HAP-1 (cell line): ENCODE data around the gene SLC48A1.

Experiments
- DNase-seq, 2 experiments: peaks; one replicate each; pipeline ENCODE4 v3.0.0-alpha.2; 2016 to 2020; ENCODE audit warnings: low spot score in 2 of 2
- H3K27me3 ChIP-seq: fragments of 250-450 bp; sonication (Bioruptor Pico); 2 replicates; pipeline ENCODE4 v1.5.1; 2020; ENCODE audit warnings: low read depth, mild to moderate bottlenecking, moderate library complexity
- H3K36me3 ChIP-seq: fragments of 250-450 bp; sonication (Bioruptor Pico); replicated peaks from 2 replicates; pipeline ENCODE4 v1.5.1; 2020; ENCODE audit warnings: mild to moderate bottlenecking
- H3K4me1 ChIP-seq: fragments of 250-450 bp; sonication (Bioruptor Pico); 2 replicates; pipeline ENCODE4 v1.5.1; 2020; ENCODE audit warnings: mild to moderate bottlenecking
- H3K4me3 ChIP-seq: fragments of 250-450 bp; sonication (Bioruptor Pico); 2 replicates; pipeline ENCODE4 v1.5.1; 2020; ENCODE audit warnings: mild to moderate bottlenecking, moderate library complexity
- H3K9me3 ChIP-seq: fragments of 250-450 bp; sonication (Bioruptor Pico); 2 replicates; pipeline ENCODE4 v1.5.1; 2020; ENCODE audit warnings: mild to moderate bottlenecking, moderate library complexity
- in situ Hi-C: fragments of 300-500 bp; cut with MboI; formaldehyde crosslinking; loops from 3 replicates; pipeline ENCODE4 v1.14.3; 2020; ENCODE audit warnings: low sequenced_read_pairs, inconsistent platforms, mixed read lengths

Gene SLC48A1

GRCh38 chr12:47747596-47748506 lies 25.2 kb upstream of the SLC48A1 start:
- in situ Hi-C loops, result no loop called here
- no peak for DNase-seq
- H3K4me1 ChIP-seq, result no peaks in the 10 kb centered on the region
- H3K27me3 ChIP-seq, result no peaks in the 10 kb centered on the region; the same call in 1 of the 2 replicates
- H3K9me3 ChIP-seq, result no peaks in the 10 kb centered on the region
- H3K36me3 ChIP-seq, result no peaks in the 10 kb centered on the region
- no peak overlapping the region for H3K4me3 ChIP-seq

GRCh38 chr12:47748507-47748828 lies 24.6 kb upstream of the SLC48A1 start:
- Histone ChIP-seq H3K27me3 (no peaks in the 10 kb centered on the region), H3K4me1 (no peaks in the 10 kb centered on the region)

GRCh38 chr12:47748899-47749298 lies 24.1 kb upstream of the SLC48A1 start:
- no peaks in the 10 kb centered on the region for H3K4me1 ChIP-seq
- in situ Hi-C loops, result no loop called here
- H3K36me3 ChIP-seq, result no peaks in the 10 kb centered on the region
- no peak overlapping the region for H3K4me3 ChIP-seq
- H3K27me3 ChIP-seq, result no peaks in the 10 kb centered on the region
- DNase-seq, result no peak
- H3K9me3 ChIP-seq, result no peaks in the 10 kb centered on the region

More at GRCh38 chr12:47748507-47748828, 24.6 kb upstream of the SLC48A1 start:
- Histone ChIP-seq H3K4me3 (no peak overlapping the region), H3K9me3 (no peaks in the 10 kb centered on the region), H3K36me3 (no peaks in the 10 kb centered on the region)
- in situ Hi-C loops, result no loop called here
- DNase-seq, result no peak

- H3K4me1 ChIP-seq, result no peaks in the 10 kb centered on the region
- H3K27me3 ChIP-seq, result no peaks in the 10 kb centered on the region
- H3K9me3 ChIP-seq, result no peaks in the 10 kb centered on the region
- H3K4me3 ChIP-seq, result no peak overlapping the region
- H3K36me3 ChIP-seq, result no peaks in the 10 kb centered on the region
- in situ Hi-C loops, result no loop called here
- DNase-seq, result no peak
Observed at GRCh38 chr12:47750229-47750798, 22.7 kb upstream of the SLC48A1 start.

GRCh38 chr12:47750916-47751470 lies 22.0 kb upstream of the SLC48A1 start:
- no peak for DNase-seq
- no peak overlapping the region for H3K4me3 ChIP-seq
- no peaks in the 10 kb centered on the region for H3K27me3 ChIP-seq
- no peaks in the 10 kb centered on the region for H3K36me3 ChIP-seq
- no peaks in the 10 kb centered on the region for H3K9me3 ChIP-seq
- no peaks in the 10 kb centered on the region for H3K4me1 ChIP-seq
- in situ Hi-C loops, result no loop called here

- H3K27me3 ChIP-seq, result no peaks in the 10 kb centered on the region
- H3K4me3 ChIP-seq, result no peak overlapping the region
- H3K9me3 ChIP-seq, result no peaks in the 10 kb centered on the region
- DNase-seq, result no peak
- H3K36me3 ChIP-seq, result no peaks in the 10 kb centered on the region
- no peaks in the 10 kb centered on the region for H3K4me1 ChIP-seq
- in situ Hi-C loops, result no loop called here
Observed at GRCh38 chr12:47751561-47751960, 21.5 kb upstream of the SLC48A1 start.

GRCh38 chr12:47752121-47752520 lies 20.9 kb upstream of the SLC48A1 start:
- DNase-seq, result no peak
- Histone ChIP-seq H3K9me3 (no peaks in the 10 kb centered on the region), H3K36me3 (no peaks in the 10 kb centered on the region), H3K27me3 (no peaks in the 10 kb centered on the region), H3K4me1 (no peaks in the 10 kb centered on the region), H3K4me3 (no peak overlapping the region)
- in situ Hi-C loops, result no loop called here

GRCh38 chr12:47752552-47752951 lies 20.5 kb upstream of the SLC48A1 start:
- H3K4me3 ChIP-seq, result no peak overlapping the region
- DNase-seq, result no peak
- no peaks in the 10 kb centered on the region for H3K9me3 ChIP-seq
- no peaks in the 10 kb centered on the region for H3K27me3 ChIP-seq
- H3K36me3 ChIP-seq, result no peaks in the 10 kb centered on the region
- in situ Hi-C loops, result no loop called here
- H3K4me1 ChIP-seq, result no peaks in the 10 kb centered on the region

- Histone ChIP-seq H3K27me3 (no peaks in the 10 kb centered on the region), H3K4me1 (no peaks in the 10 kb centered on the region), H3K4me3 (no peak overlapping the region), H3K9me3 (no peaks in the 10 kb centered on the region), H3K36me3 (no peaks in the 10 kb centered on the region)
- no peak for DNase-seq
- in situ Hi-C loops, result no loop called here
Observed at GRCh38 chr12:47753021-47754001, 19.7 kb upstream of the SLC48A1 start.

- no peak for DNase-seq
- in situ Hi-C loops, result no loop called here
- Histone ChIP-seq H3K27me3 (no peaks in the 10 kb centered on the region), H3K4me3 (no peak overlapping the region), H3K9me3 (no peaks in the 10 kb centered on the region), H3K36me3 (no peaks in the 10 kb centered on the region), H3K4me1 (no peaks in the 10 kb centered on the region)
Observed at GRCh38 chr12:47754126-47754525, 18.9 kb upstream of the SLC48A1 start.

- H3K36me3 ChIP-seq, result no peaks in the 10 kb centered on the region
- no peaks in the 10 kb centered on the region for H3K27me3 ChIP-seq
- in situ Hi-C loops, result no loop called here
- H3K4me3 ChIP-seq, result no peak overlapping the region
- H3K9me3 ChIP-seq, result no peaks in the 10 kb centered on the region
- no peaks in the 10 kb centered on the region for H3K4me1 ChIP-seq
- no peak for DNase-seq
Observed at GRCh38 chr12:47754881-47755280, 18.2 kb upstream of the SLC48A1 start.

- in situ Hi-C loops, result no loop called here
- H3K4me1 ChIP-seq, result no peaks in the 10 kb centered on the region
- no peaks in the 10 kb centered on the region for H3K27me3 ChIP-seq
- H3K4me3 ChIP-seq, result no peak overlapping the region
- H3K9me3 ChIP-seq, result no peaks in the 10 kb centered on the region
- no peaks in the 10 kb centered on the region for H3K36me3 ChIP-seq
- DNase-seq, result no peak
Observed at GRCh38 chr12:47755655-47756562, 17.1 kb upstream of the SLC48A1 start.

GRCh38 chr12:47757364-47757839 lies 15.6 kb upstream of the SLC48A1 start:
- no peak for DNase-seq
- no peak overlapping the region for H3K4me3 ChIP-seq
- in situ Hi-C loops, result no loop called here
- H3K27me3 ChIP-seq, result no peaks in the 10 kb centered on the region
- H3K9me3 ChIP-seq, result no peaks in the 10 kb centered on the region
- no peaks in the 10 kb centered on the region for H3K36me3 ChIP-seq
- H3K4me1 ChIP-seq, result no peaks in the 10 kb centered on the region
